HCT116 (cell line): ENCODE measurements around the gene ABHD2. TPM values are rescaled to one million over a fixed set of nuclear protein-coding genes. Genes with fewer than 3 reads are reported as not detected.

ENCODE experiments used
- ATAC-seq: fragments of 200-7000 bp; cut with Tn5 transposase; 2 replicates; pipeline ENCODE4 v1.9.1; 2020; ENCODE audit warnings: mild to moderate bottlenecking, moderate library complexity
- BruUV-seq: library from RNA; stranded (reverse); fragments of 400-500 nt; replicated peaks from 2 replicates; lab custom pipeline; 2021; lab: Mats Ljungman, UMichigan
- CTCF ChIA-PET: fragments of 300-600 bp; sonication (Branson Sonifier 250); formaldehyde crosslinking; loops from one replicate; lab custom pipeline; 2021; ENCODE audit warnings: antibody characterized with exemption; lab: Charles Lee
- POLR2A ChIA-PET: fragments of 300-600, 350-600 bp; sonication (Branson Sonifier 250); formaldehyde crosslinking; loops from one replicate; lab custom pipeline; 2021; ENCODE audit warnings: antibody characterized with exemption; lab: Charles Lee
- RAD21 ChIA-PET, 2 experiments: fragments of 300-600 bp; sonication (Branson Sonifier 250); formaldehyde crosslinking; loops; one replicate each; lab custom pipeline; 2023; ENCODE audit warnings: low total read pairs in 2 of 2; ENCODE audit not compliant: uncharacterized antibody in 2 of 2, unreplicated experiment in 2 of 2, low non-redundant PET in 1 of 2; lab: Charles Lee
- DNase-seq: peaks from one replicate; pipeline ENCODE4 v3.0.0-alpha.2; 2010; ENCODE audit warnings: low read depth, low spot score
- H2AFZ ChIP-seq: fragments of 200-600 bp; shearing (Covaris generic), sonication (generic); 2 replicates; pipeline ENCODE4 v1.6.1; 2017; ENCODE audit warnings: low read depth, mixed run types, mixed read lengths, antibody characterized with exemption, low read length; ENCODE audit not compliant: poor library complexity, severe bottlenecking
- H3K27ac ChIP-seq: 2 replicates; pipeline ENCODE4 v1.5.1; 2012; ENCODE audit warnings: low read depth, low read length
- H3K27me3 ChIP-seq: fragments of 200-600 bp; sonication (generic); 2 replicates; pipeline ENCODE4 v1.6.1; 2016; ENCODE audit warnings: mixed run types, low read length, mixed read lengths; ENCODE audit not compliant: insufficient read depth
- H3K36me3 ChIP-seq, 2 experiments: fragments of 200-500 bp in 1 of 2; fragments of 200-600 bp in 1 of 2; sonication (Bioruptor generic) in 1 of 2; sonication (generic) in 1 of 2; 2 replicates each; pipeline versions ENCODE4 v1.5.1 to v1.6.1; 2014 to 2016; ENCODE audit warnings: low read length in 2 of 2, inconsistent platforms in 1 of 2, mixed read lengths in 1 of 2, mixed run types in 1 of 2; ENCODE audit not compliant: insufficient read depth in 2 of 2, control insufficient read depth in 1 of 2
- H3K4me1 ChIP-seq, 2 experiments: fragments of 200-600 bp in 1 of 2; sonication (generic) in 1 of 2; 2 replicates each; pipeline versions ENCODE4 v1.5.1 to v1.6.1; 2012 to 2017; ENCODE audit warnings: low read length in 2 of 2, inconsistent platforms in 1 of 2, mild to moderate bottlenecking in 1 of 2, mixed read lengths in 1 of 2, mixed run types in 1 of 2, moderate library complexity in 1 of 2; ENCODE audit not compliant: insufficient read depth in 2 of 2, control insufficient read depth in 1 of 2
- H3K4me2 ChIP-seq: fragments of 200-600 bp; sonication (generic); 2 replicates; pipeline ENCODE4 v1.6.1; 2017; ENCODE audit warnings: mixed run types, low read length, mixed read lengths
- H3K4me3 ChIP-seq, 2 experiments: fragments of 200-600 bp in 1 of 2; sonication (generic) in 1 of 2; replicated peaks in 1 of 2; 2 replicates each; pipeline ENCODE4 v1.5.1; 2011 to 2016; ENCODE audit warnings: low read length in 2 of 2, control low read depth in 1 of 2, low read depth in 1 of 2, mild to moderate bottlenecking in 1 of 2, mixed read lengths in 1 of 2, mixed run types in 1 of 2
- H3K79me2 ChIP-seq: fragments of 200-600 bp; sonication (generic); 2 replicates; pipeline ENCODE4 v1.6.1; 2017; ENCODE audit warnings: mild to moderate bottlenecking, mixed run types, low read length, moderate library complexity, mixed read lengths; ENCODE audit not compliant: insufficient read depth
- H3K9ac ChIP-seq: fragments of 200-600 bp; sonication (generic); 2 replicates; pipeline ENCODE4 v1.6.1; 2016; ENCODE audit warnings: low read length, mixed read lengths
- H3K9me2 ChIP-seq: fragments of 200-600 bp; sonication (generic), shearing (Covaris generic); 2 replicates; pipeline ENCODE4 v1.6.1; 2017; ENCODE audit warnings: mixed run types, mild to moderate bottlenecking, moderate library complexity; ENCODE audit not compliant: insufficient read depth
- H3K9me3 ChIP-seq, 2 experiments: fragments of 200-500 bp in 1 of 2; fragments of 200-600 bp in 1 of 2; sonication (Bioruptor generic) in 1 of 2; sonication (generic) in 1 of 2; 2 replicates each; pipeline ENCODE4 v1.6.1; 2014 to 2017; ENCODE audit warnings: low read length in 2 of 2, mixed read lengths in 2 of 2, inconsistent platforms in 1 of 2, low read depth in 1 of 2, mild to moderate bottlenecking in 1 of 2, mixed run types in 1 of 2, moderate library complexity in 1 of 2; ENCODE audit not compliant: control insufficient read depth in 1 of 2, insufficient read depth in 1 of 2
- H4K20me1 ChIP-seq: fragments of 200-600 bp; sonication (generic), shearing (Covaris generic); 2 replicates; pipeline ENCODE4 v1.6.1; 2017; ENCODE audit warnings: mixed run types, mild to moderate bottlenecking, moderate library complexity; ENCODE audit not compliant: insufficient read depth
- ATF3 ChIP-seq: IDR thresholded peaks from 2 replicates; pipeline ENCODE4 v1.6.1; 2012
- CEBPB ChIP-seq: IDR thresholded peaks from 2 replicates; pipeline ENCODE4 v1.6.1; 2012; ENCODE audit warnings: low read depth
- CTCF ChIP-seq, 3 experiments: fragments of 200-600 bp in 1 of 3; sonication (generic) in 1 of 3; IDR thresholded peaks in 2 of 3; conservative IDR thresholded peaks in 1 of 3; 2 replicates each; pipeline ENCODE4 v1.5.1; 2012 to 2017; ENCODE audit warnings: low read depth in 2 of 3, low read length in 2 of 3, antibody characterized with exemption in 1 of 3, borderline replicate concordance in 1 of 3, control low read depth in 1 of 3, mild to moderate bottlenecking in 1 of 3, mixed read lengths in 1 of 3, mixed run types in 1 of 3, moderate library complexity in 1 of 3; ENCODE audit not compliant: insufficient read depth in 1 of 3
- EGR1 ChIP-seq: IDR thresholded peaks from 2 replicates; pipeline ENCODE4 v1.6.1; 2012; ENCODE audit warnings: low read depth
- ELF1 ChIP-seq: IDR thresholded peaks from 2 replicates; pipeline ENCODE4 v1.6.1; 2012; ENCODE audit warnings: low read depth, borderline replicate concordance
- FOSL1 ChIP-seq: IDR thresholded peaks from 2 replicates; pipeline ENCODE4 v1.6.1; 2012; ENCODE audit warnings: low read depth
- JUND ChIP-seq: IDR thresholded peaks from 2 replicates; pipeline ENCODE4 v1.6.1; 2012
- POLR2A ChIP-seq: IDR thresholded peaks from 2 replicates; pipeline ENCODE4 v1.7.0; 2011; ENCODE audit warnings: borderline replicate concordance; ENCODE audit not compliant: insufficient read depth, insufficient read length; ENCODE audit errors: extremely low read depth
- POLR2AphosphoS5 ChIP-seq: IDR thresholded peaks from 2 replicates; pipeline ENCODE4 v1.6.1; 2011; ENCODE audit warnings: mild to moderate bottlenecking, low read depth, low read length, moderate library complexity
- RAD21 ChIP-seq: IDR thresholded peaks from 2 replicates; pipeline ENCODE4 v1.6.1; 2012; ENCODE audit warnings: low read depth, mild to moderate bottlenecking
- SIN3A ChIP-seq: IDR thresholded peaks from 2 replicates; pipeline ENCODE4 v1.6.1; 2012; ENCODE audit warnings: low read depth
- SP1 ChIP-seq: IDR thresholded peaks from 2 replicates; pipeline ENCODE4 v1.6.1; 2012; ENCODE audit warnings: low read depth
- SRF ChIP-seq: IDR thresholded peaks from 2 replicates; pipeline ENCODE4 v1.6.1; 2012; ENCODE audit warnings: low read depth
- TCF7L2 ChIP-seq: IDR thresholded peaks from 2 replicates; pipeline ENCODE4 v1.7.0; 2011; ENCODE audit warnings: borderline replicate concordance, inconsistent platforms; ENCODE audit not compliant: insufficient read depth, insufficient read length; ENCODE audit errors: extremely low read depth
- ZFX ChIP-seq: fragments of 450-650 bp; IDR thresholded peaks from 2 replicates; pipeline ENCODE4 v1.6.1; 2017
- ZNF274 ChIP-seq: fragments of 200-500 bp; sonication (Bioruptor generic); IDR thresholded peaks from 2 replicates; pipeline ENCODE4 v1.6.1; 2014; ENCODE audit warnings: mild to moderate bottlenecking, low read depth, low read length, inconsistent platforms
- intact Hi-C: fragments of 100-400 bp; cut with micrococcal nuclease; formaldehyde crosslinking; loops from 2 replicates; pipeline ENCODE4 v1.10.0; 2022
- total RNA-seq: library from RNA; stranded (reverse); gene quantifications from one replicate; pipeline ENCODE4 v1.2.1, GENCODE V29; 2021; ENCODE audit not compliant: unreplicated experiment
- TF ChIP-seq, protein P1 (sequence below): IDR thresholded peaks from 2 replicates; pipeline ENCODE4 v1.6.1; 2012; ENCODE audit warnings: low read depth

The ABHD2 gene
- total RNA-seq, 1 experiment from 2014 or later: 40.8 TPM

- Histone ChIP-seq H2AFZ (no peak overlapping the region), H3K9me3 (no peaks in the 10 kb centered on the region), H3K4me3 (no peak overlapping the region), H3K9me2 (no peaks in the 10 kb centered on the region), H3K27me3 (no peaks in the 10 kb centered on the region), H3K9ac (no peak overlapping the region), H4K20me1 (no peaks in the 10 kb centered on the region), H3K4me2 (no peak overlapping the region), H3K36me3 (no peaks in the 10 kb centered on the region), H3K79me2 (no peaks in the 10 kb centered on the region), H3K27ac (no peak overlapping the region), H3K4me1 (no peaks in the 10 kb centered on the region; a peak in 1 of 4 replicates)
- ChIA-PET CTCF (interaction anchor here (2.7 kb wide), 1 partner anchor 10 kb away, joined by 11 read pairs; no protein-coding TSS in a partner anchor), POLR2A (no interaction called here), RAD21 (no interaction called here)
- no peak for DNase-seq
- no TSS peak for BruUV-seq
- no peak for TF ChIP-seq ZFX
- no peak for TF ChIP-seq POLR2AphosphoS5
- no peak for TF ChIP-seq TCF7L2
- TF ChIP-seq ZNF274: no peak
- no peak for TF ChIP-seq POLR2A
- no peak for TF ChIP-seq RAD21
- TF ChIP-seq CEBPB: no peak
- no peak for TF ChIP-seq SP1
- TF ChIP-seq JUND: no peak
- no peak for TF ChIP-seq ATF3
- no peak for TF ChIP-seq FOSL1
- no peak for TF ChIP-seq CTCF (IDR thresholded peaks at IDR 0.05 in 2 of 3, conservative IDR thresholded peaks at IDR 0.05 in 1 of 3; ENCODE audit: borderline replicate concordance in 1 of 3, insufficient read depth in 1 of 3, low read depth in 2 of 3, low read length in 2 of 3)
- TF ChIP-seq EGR1: no peak
- no peak for TF ChIP-seq SIN3A
- no peak for TF ChIP-seq ELF1
- TF ChIP-seq, protein P1, sequence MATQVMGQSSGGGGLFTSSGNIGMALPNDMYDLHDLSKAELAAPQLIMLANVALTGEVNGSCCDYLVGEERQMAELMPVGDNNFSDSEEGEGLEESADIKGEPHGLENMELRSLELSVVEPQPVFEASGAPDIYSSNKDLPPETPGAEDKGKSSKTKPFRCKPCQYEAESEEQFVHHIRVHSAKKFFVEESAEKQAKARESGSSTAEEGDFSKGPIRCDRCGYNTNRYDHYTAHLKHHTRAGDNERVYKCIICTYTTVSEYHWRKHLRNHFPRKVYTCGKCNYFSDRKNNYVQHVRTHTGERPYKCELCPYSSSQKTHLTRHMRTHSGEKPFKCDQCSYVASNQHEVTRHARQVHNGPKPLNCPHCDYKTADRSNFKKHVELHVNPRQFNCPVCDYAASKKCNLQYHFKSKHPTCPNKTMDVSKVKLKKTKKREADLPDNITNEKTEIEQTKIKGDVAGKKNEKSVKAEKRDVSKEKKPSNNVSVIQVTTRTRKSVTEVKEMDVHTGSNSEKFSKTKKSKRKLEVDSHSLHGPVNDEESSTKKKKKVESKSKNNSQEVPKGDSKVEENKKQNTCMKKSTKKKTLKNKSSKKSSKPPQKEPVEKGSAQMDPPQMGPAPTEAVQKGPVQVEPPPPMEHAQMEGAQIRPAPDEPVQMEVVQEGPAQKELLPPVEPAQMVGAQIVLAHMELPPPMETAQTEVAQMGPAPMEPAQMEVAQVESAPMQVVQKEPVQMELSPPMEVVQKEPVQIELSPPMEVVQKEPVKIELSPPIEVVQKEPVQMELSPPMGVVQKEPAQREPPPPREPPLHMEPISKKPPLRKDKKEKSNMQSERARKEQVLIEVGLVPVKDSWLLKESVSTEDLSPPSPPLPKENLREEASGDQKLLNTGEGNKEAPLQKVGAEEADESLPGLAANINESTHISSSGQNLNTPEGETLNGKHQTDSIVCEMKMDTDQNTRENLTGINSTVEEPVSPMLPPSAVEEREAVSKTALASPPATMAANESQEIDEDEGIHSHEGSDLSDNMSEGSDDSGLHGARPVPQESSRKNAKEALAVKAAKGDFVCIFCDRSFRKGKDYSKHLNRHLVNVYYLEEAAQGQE: no peak
- no peak for TF ChIP-seq SRF
- ATAC-seq: no peak
- intact Hi-C loops: no loop called here
Observed at GRCh38 chr15:89119489-89120478, 31.5 kb downstream of the ABHD2 start.
